ENCODE results near the gene GDPGP1. TPM values are rescaled to one million over a fixed set of nuclear protein-coding genes. Genes with fewer than 3 reads are reported as not detected.

Gene GDPGP1
- total RNA-seq, 4 donors from 2014 or later: 2.2 to 3.6 (median 2.9) TPM

- Histone ChIP-seq H3K4me1 (peaks cover 27% of the 10 kb centered on the region), H3K36me3 (no peaks in the 10 kb centered on the region), H3K27ac (peak overlapping the region; percentile 4), H3K27me3 (no peaks in the 10 kb centered on the region), H3K9me3 (no peaks in the 10 kb centered on the region), H3K4me3 (no peak overlapping the region)
- no peak for DNase-seq (ENCODE audit: low spot score in 2 of 2)
- WGBS: 70% methylated on average over 3 of the region's 5 CpGs
- TF ChIP-seq EP300 (IDR thresholded peaks at IDR 0.05) (no peak), POLR2AphosphoS5 (IDR thresholded peaks at IDR 0.05) (no peak), POLR2A (IDR thresholded peaks at IDR 0.05) (no peak), CTCF (IDR thresholded peaks at IDR 0.05) (no peak)
Observed at GRCh38 chr15:90261811-90262210, 27.8 kb downstream of the GDPGP1 start.

GRCh38 chr15:90262426-90262825 is 28.4 kb downstream of the GDPGP1 start:
- no peak for DNase-seq (ENCODE audit: low spot score in 2 of 2)
- peaks cover 33% of the 10 kb centered on the region for H3K4me1 ChIP-seq
- H3K27ac ChIP-seq: peak overlapping the region; percentile 4
- H3K9me3 ChIP-seq: no peaks in the 10 kb centered on the region
- no peaks in the 10 kb centered on the region for H3K27me3 ChIP-seq
- H3K36me3 ChIP-seq: no peaks in the 10 kb centered on the region
- no peak for TF ChIP-seq POLR2AphosphoS5 (IDR thresholded peaks at IDR 0.05)
- no peak for TF ChIP-seq CTCF (IDR thresholded peaks at IDR 0.05)
- no peak for TF ChIP-seq POLR2A (IDR thresholded peaks at IDR 0.05)
- no peak for TF ChIP-seq EP300 (IDR thresholded peaks at IDR 0.05)
- WGBS: 57% methylated on average over 5 of the region's 5 CpGs
- no peak overlapping the region for H3K4me3 ChIP-seq

GRCh38 chr15:90264671-90265070 is 30.7 kb downstream of the GDPGP1 start:
- DNase-seq (ENCODE audit: low spot score in 2 of 2): no peak
- H3K36me3 ChIP-seq: peaks cover under 1% of the 10 kb centered on the region
- no peaks in the 10 kb centered on the region for H3K27me3 ChIP-seq
- peaks cover 51% of the 10 kb centered on the region for H3K4me1 ChIP-seq
- no peak for TF ChIP-seq POLR2A (IDR thresholded peaks at IDR 0.05)
- WGBS: 34% methylated on average over 4 of the region's 4 CpGs
- no peaks in the 10 kb centered on the region for H3K9me3 ChIP-seq
- peak overlapping the region; percentile 84 for H3K4me3 ChIP-seq
- H3K27ac ChIP-seq: peak overlapping the region; percentile 99

GRCh38 chr15:90265271-90266060 is 31.5 kb downstream of the GDPGP1 start, which contains the start of gene NGRN:
TSS of gene NGRN (plus strand) at chr15:90265672. CDS start at chr15:90265713, 41 bp downstream.
- Histone ChIP-seq H3K4me1 (peaks cover 58% of the 10 kb centered on the region), H3K4me3 (peak within 1 kb of the TSS; percentile 84), H3K36me3 (peaks cover 9% of the 10 kb centered on the region), H3K27ac (peak within 1 kb of the TSS; percentile 99), H3K27me3 (no peaks in the 10 kb centered on the region), H3K9me3 (no peaks in the 10 kb centered on the region)
- peak; percentile 96 for DNase-seq (ENCODE audit: low spot score in 2 of 2)
- TF ChIP-seq EP300 (IDR thresholded peaks at IDR 0.05) (no peak), POLR2A (IDR thresholded peaks at IDR 0.05) (peak; percentile 51 to 77), POLR2AphosphoS5 (IDR thresholded peaks at IDR 0.05) (peak; percentile 68 to 87 (median 77)), CTCF (IDR thresholded peaks at IDR 0.05) (no peak)
- 0% methylated on average over 16 of the region's 59 CpGs for whole genome bisulfite sequencing

GRCh38 chr15:90266061-90266431 is 32.0 kb downstream of the GDPGP1 start:
- WGBS: 0% methylated on average over 15 of the region's 16 CpGs
- Histone ChIP-seq H3K9me3 (no peaks in the 10 kb centered on the region), H3K4me1 (peaks cover 58% of the 10 kb centered on the region), H3K27ac (peak overlapping the region; percentile 99), H3K36me3 (peaks cover 15% of the 10 kb centered on the region), H3K4me3 (peak overlapping the region; percentile 84), H3K27me3 (no peaks in the 10 kb centered on the region)
- TF ChIP-seq POLR2AphosphoS5 (IDR thresholded peaks at IDR 0.05): no peak
- TF ChIP-seq POLR2A (IDR thresholded peaks at IDR 0.05): no peak
- no peak for TF ChIP-seq CTCF (IDR thresholded peaks at IDR 0.05)
- DNase-seq (ENCODE audit: low spot score in 2 of 2): no peak
